ENCODE results near the gene SHB.
"Not testable (repeated sequence)": the region's sequence is repeated elsewhere in the genome, so short reads cannot be mapped to it uniquely, and the experiment has no call there.

The SHB gene

GRCh38 chr9:37914154-37914551, 154.9 kb downstream of the SHB start:
- no peak for DNase-seq

- DNase-seq, result peak; percentile 88
These were observed 155.4 kb downstream of the SHB start for GRCh38 chr9:37913480-37914153.

GRCh38 chr9:37911271-37911681, 157.8 kb downstream of the SHB start:
- no peak for DNase-seq

- no peak for DNase-seq
These were observed 158.8 kb downstream of the SHB start for GRCh38 chr9:37910271-37910670.

- not testable (repeated sequence) for DNase-seq
These were observed 159.2 kb downstream of the SHB start for GRCh38 chr9:37909836-37910235.

- no peak for DNase-seq
These were observed 159.7 kb downstream of the SHB start for GRCh38 chr9:37909326-37909725.

- DNase-seq, result peak; percentile 17
These were observed 160.3 kb downstream of the SHB start for GRCh38 chr9:37908698-37909186.

- DNase-seq, result no peak
These were observed 160.7 kb downstream of the SHB start for GRCh38 chr9:37908283-37908682.

- DNase-seq, result no peak
These were observed 162.5 kb downstream of the SHB start for GRCh38 chr9:37906312-37907239.

- no peak for DNase-seq
These were observed 163.3 kb downstream of the SHB start for GRCh38 chr9:37905776-37906175.

GRCh38 chr9:37905131-37905505, 163.9 kb downstream of the SHB start:
- DNase-seq, result peak; percentile 69

- DNase-seq, result no peak
These were observed 164.4 kb downstream of the SHB start for GRCh38 chr9:37904445-37905130.

GRCh38 chr9:37903647-37904444, 165.2 kb downstream of the SHB start, which contains the start of gene SLC25A51:
TSS of gene SLC25A51 (minus strand) at chr9:37904127. CDS start at chr9:37888550, 15,577 bp downstream.
- DNase-seq, result peak; percentile 93

- DNase-seq, result peak; percentile 38
These were observed 166.0 kb downstream of the SHB start for GRCh38 chr9:37902796-37903646.

GRCh38 chr9:37902131-37902530, 166.9 kb downstream of the SHB start:
- no peak for DNase-seq

GRCh38 chr9:37899041-37899440, 170.0 kb downstream of the SHB start:
- DNase-seq, result no peak

GRCh38 chr9:37897665-37898064, 171.4 kb downstream of the SHB start:
- DNase-seq, result no peak

GRCh38 chr9:37892063-37892462, 177.0 kb downstream of the SHB start:
- DNase-seq, result no peak

- not testable (repeated sequence) for DNase-seq
These were observed 178.0 kb downstream of the SHB start for GRCh38 chr9:37891042-37891441.

GRCh38 chr9:37889536-37889935, 179.5 kb downstream of the SHB start:
- peak; percentile 57 for DNase-seq

- not testable (repeated sequence) for DNase-seq
These were observed 180.9 kb downstream of the SHB start for GRCh38 chr9:37887977-37888583.

All from hematopoietic multipotent progenitor cell treated with erythropoietin and hydrocortisone succinate and interleukin-3 and kit ligand, for 8 days (in vitro differentiated cells).